GM12878 (cell line): ENCODE data around the gene ZSCAN25. TPM values are rescaled to one million over a fixed set of nuclear protein-coding genes. Genes with fewer than 3 reads are reported as not detected.
A peak's percentile ranks its signal among the peaks of the same experiment; 100 is the strongest.

Experiments used
- ATAC-seq: fragments of 200-7000 bp; cut with Tn5 transposase; 3 replicates; pipeline ENCODE4 v1.9.1; 2020; ENCODE audit warnings: mild to moderate bottlenecking, moderate library complexity
- BruUV-seq: library from RNA; stranded (reverse); fragments of 400-500 nt; replicated peaks from 2 replicates; lab custom pipeline; 2021; lab: Mats Ljungman, UMichigan
- CTCF ChIA-PET: fragments of 300-600 bp; sonication (Branson Sonifier 250); formaldehyde crosslinking; extraction: SDS; loops from one replicate; lab custom pipeline; 2021; ENCODE audit warnings: inconsistent platforms; lab: Yijun Ruan, JAX
- POLR2A ChIA-PET: fragments of 350-600 bp; formaldehyde crosslinking; extraction: SDS; loops from one replicate; lab custom pipeline; 2021; ENCODE audit warnings: inconsistent platforms; lab: Charles Lee
- RAD21 ChIA-PET: fragments of 300-600 bp; sonication (Branson Sonifier 250); formaldehyde crosslinking; loops from one replicate; lab custom pipeline; 2023; ENCODE audit warnings: antibody characterized with exemption; ENCODE audit not compliant: unreplicated experiment; lab: Charles Lee
- SMC1A ChIA-PET: fragments of 300-600 bp; sonication (Branson Sonifier 250); formaldehyde crosslinking; loops from one replicate; lab custom pipeline; 2023; ENCODE audit not compliant: unreplicated experiment, uncharacterized antibody; lab: Charles Lee
- DNase-seq: peaks from one replicate; pipeline ENCODE4 v3.0.0-alpha.2; 2011; ENCODE audit warnings: low read depth, low spot score
- FAIRE-seq: peaks from 3 replicates; lab custom pipeline; 2011; peaks lifted over from hg19 to GRCh38; lab: Jason Lieb, UNC
- H2AFZ ChIP-seq: 2 replicates; pipeline ENCODE4 v1.6.0; 2011; ENCODE audit warnings: low read depth, low read length, control low read depth; ENCODE audit not compliant: control insufficient read depth
- H3K27ac ChIP-seq: 2 replicates; pipeline ENCODE4 v1.5.1; 2011; ENCODE audit warnings: control low read depth; ENCODE audit not compliant: control insufficient read depth, insufficient read depth
- H3K27me3 ChIP-seq, 2 experiments: replicated peaks in 1 of 2; 2 replicates each; pipeline versions ENCODE4 v1.6.0 to v1.6.1; 2011; ENCODE audit warnings: low read length in 1 of 2; ENCODE audit not compliant: control insufficient read depth in 2 of 2, insufficient read depth in 2 of 2
- H3K36me3 ChIP-seq, 2 experiments: 2 replicates each; pipeline ENCODE4 v1.5.1; 2011; ENCODE audit warnings: low read length in 1 of 2; ENCODE audit not compliant: control insufficient read depth in 2 of 2, insufficient read depth in 2 of 2
- H3K4me1 ChIP-seq: 2 replicates; pipeline ENCODE4 v1.6.1; 2011; ENCODE audit warnings: mild to moderate bottlenecking, low read length, moderate library complexity, mixed read lengths; ENCODE audit not compliant: control insufficient read depth, insufficient read depth
- H3K4me2 ChIP-seq: 2 replicates; pipeline ENCODE4 v1.6.0; 2011; ENCODE audit warnings: control low read depth; ENCODE audit not compliant: control insufficient read depth, insufficient read depth
- H3K4me3 ChIP-seq: fragments of 200-600 bp; sonication (generic); 2 replicates; pipeline ENCODE4 v1.5.1; 2016
- H3K79me2 ChIP-seq: 2 replicates; pipeline ENCODE4 v1.6.0; 2011; ENCODE audit warnings: low read length; ENCODE audit not compliant: control insufficient read depth, insufficient read depth
- H3K9ac ChIP-seq: 2 replicates; pipeline ENCODE4 v1.8.0; 2011; ENCODE audit warnings: low read length, control low read depth, mixed read lengths; ENCODE audit not compliant: control insufficient read depth, insufficient read depth
- H3K9me3 ChIP-seq: replicated peaks from 3 replicates; pipeline ENCODE4 v1.5.1; 2011; ENCODE audit warnings: mild to moderate bottlenecking, low read length; ENCODE audit not compliant: control insufficient read depth, insufficient read depth
- H4K20me1 ChIP-seq: 2 replicates; pipeline ENCODE4 v1.6.0; 2011; ENCODE audit not compliant: control insufficient read depth, insufficient read depth
- BRCA1 ChIP-seq: IDR thresholded peaks from 2 replicates; pipeline ENCODE4 v1.6.1; 2011; ENCODE audit warnings: low read depth, low read length, improper control_type of control experiment
- DPF2 ChIP-seq: fragments of 450-650 bp; IDR thresholded peaks from 2 replicates; pipeline ENCODE4 v1.6.1; 2017; ENCODE audit warnings: mild to moderate bottlenecking
- E2F8 ChIP-seq: fragments of 450-650 bp; IDR thresholded peaks from 2 replicates; pipeline ENCODE4 v1.6.1; 2018; ENCODE audit warnings: mild to moderate bottlenecking, low read depth, moderate library complexity; ENCODE audit not compliant: partially characterized antibody
- EED ChIP-seq: sonication (generic); IDR thresholded peaks from 2 replicates; pipeline ENCODE4 v1.6.1; 2016; ENCODE audit warnings: antibody characterized with exemption, low read depth
- EGR1 ChIP-seq, 2 experiments: IDR thresholded peaks; 1 replicate in 1 of 2; 2 replicates in 1 of 2; pipeline ENCODE4 v1.6.1; 2011 to 2012; ENCODE audit warnings: low read depth in 2 of 2, low read length in 2 of 2, borderline replicate concordance in 1 of 2, mild to moderate bottlenecking in 1 of 2, moderate library complexity in 1 of 2
- JUND ChIP-seq: IDR thresholded peaks from 2 replicates; pipeline ENCODE4 v1.6.1; 2012; ENCODE audit warnings: low read depth, mild to moderate bottlenecking, low read length, improper control_type of control experiment, moderate library complexity
- MLLT1 ChIP-seq: fragments of 450-650 bp; IDR thresholded peaks from 2 replicates; pipeline ENCODE4 v1.6.1; 2016; ENCODE audit warnings: mild to moderate bottlenecking
- NBN ChIP-seq: fragments of 450-650 bp; IDR thresholded peaks from 2 replicates; pipeline ENCODE4 v1.6.1; 2016
- PAX5 ChIP-seq: IDR thresholded peaks from 2 replicates; pipeline ENCODE4 v1.6.1; 2011; ENCODE audit warnings: low read depth, low read length, borderline replicate concordance
- SIX5 ChIP-seq: IDR thresholded peaks from 2 replicates; pipeline ENCODE4 v1.6.1; 2011; ENCODE audit warnings: mild to moderate bottlenecking, low read depth, low read length, moderate library complexity; ENCODE audit not compliant: severe bottlenecking
- SKIL ChIP-seq: fragments of 450-650 bp; IDR thresholded peaks from 2 replicates; pipeline ENCODE4 v1.6.1; 2017; ENCODE audit warnings: mild to moderate bottlenecking, low read depth, inconsistent platforms; ENCODE audit not compliant: poor library complexity, severe bottlenecking
- SRF ChIP-seq, 2 experiments: IDR thresholded peaks; 2 replicates each; pipeline ENCODE4 v1.6.1; 2011; ENCODE audit warnings: low read depth in 2 of 2, low read length in 2 of 2, mild to moderate bottlenecking in 1 of 2, moderate library complexity in 1 of 2
- USF1 ChIP-seq: IDR thresholded peaks from 2 replicates; pipeline ENCODE4 v1.6.1; 2011; ENCODE audit warnings: borderline replicate concordance, low read depth, mild to moderate bottlenecking, moderate library complexity, mixed read lengths, low read length; ENCODE audit not compliant: insufficient read depth; ENCODE audit errors: extremely low read length
- WGBS: methylation state at CpG from one replicate; pipeline ENCODE4 v1.1.6; 2016; ENCODE audit warnings: low lambda C conversion rate; ENCODE audit not compliant: insufficient replicate concordance, insufficient coverage; ENCODE audit errors: missing lambda C conversion rate; 5-methylcytosine and 5-hydroxymethylcytosine counted together
- in situ Hi-C: fragments of 300-500 bp; cut with MboI; formaldehyde crosslinking; loops from 9 replicates; pipeline ENCODE4 v1.14.3; 2018; ENCODE audit warnings: mixed read lengths
- intact Hi-C: fragments of 100-400 bp; cut with micrococcal nuclease; formaldehyde crosslinking; loops from one replicate; pipeline ENCODE4 v1.14.2; 2022; ENCODE audit not compliant: unreplicated experiment
- polyA plus RNA-seq, 11 experiments: library from polyadenylated mRNA; depleted of rRNA in 4 of 11; unstranded in 6 of 11; stranded (reverse) in 5 of 11; fragments of >200 nt; fragmentation: Nextera tagmentation in 4 of 11; fragmentation: Illumina TruSeq in 1 of 11; extraction: Ambion mirVana in 4 of 11; extraction: Trizol in 1 of 11; gene quantifications; 1 replicate in 1 of 11; 2 replicates in 10 of 11; pipeline versions ENCODE4 v1.2.1 to v1.2.3, GENCODE V29; 2011 to 2016; ENCODE audit warnings: inconsistent platforms in 2 of 11, missing spikeins in 2 of 11, low read depth in 1 of 11
- total RNA-seq, 4 experiments: library from RNA; depleted of rRNA in 3 of 4; stranded (reverse); fragments of >200 nt in 3 of 4; fragmentation: Illumina TruSeq in 1 of 4; extraction: Trizol in 1 of 4; gene quantifications; 2 replicates each; pipeline versions ENCODE4 v1.2.1 to v1.2.3, GENCODE V29; 2013 to 2021

The ZSCAN25 gene
- total and polyA plus RNA-seq, 10 of the 15 experiments (the other 5 are each of a cell fraction or from before 2014, with no cell fraction given): 0.79 to 15.6 (median 9.6) TPM

GRCh38 chr7:99615989-99616358, 772 bp upstream of the ZSCAN25 start:
- BruUV-seq: no TSS peak
- Histone ChIP-seq H3K4me1 (peaks cover 2% of the 10 kb centered on the region; the same call in 1 of the 2 replicates), H3K79me2 (peaks cover 18% of the 10 kb centered on the region), H3K4me2 (peak overlapping the region; percentile 64), H3K27ac (peak overlapping the region; percentile 89), H3K4me3 (peak overlapping the region; percentile 88), H3K27me3 (no peaks in the 10 kb centered on the region), H4K20me1 (no peaks in the 10 kb centered on the region), H3K9me3 (peaks cover 2% of the 10 kb centered on the region; the same call in 1 of the 3 replicates), H3K36me3 (peaks cover 4 to 23% of the 10 kb centered on the region in 2 experiments), H3K9ac (no peak overlapping the region; the same call in 1 of the 2 replicates), H2AFZ (peak overlapping the region; percentile 100)
- ChIA-PET RAD21 (interaction anchor here (1.5 to 1.9 kb wide), 2 partner anchors 58 to 297 kb away, joined by 4 to 5 read pairs; partner anchors contain the start of gene ZNF655), CTCF (interaction anchor here (0.6 to 1.4 kb wide), 6 partner anchors 15 to 290 kb away, joined by 3 to 4 read pairs (median 4); partner anchors contain the start of gene ZNF655), SMC1A (interaction anchor here (1.1 to 2.0 kb wide), 3 partner anchors 55 to 91 kb away, joined by 3 to 4 read pairs (median 3); partner anchors contain the start of gene ZNF655), POLR2A (interaction anchor here (0.6 to 1.9 kb wide), 4 partner anchors 56 to 111 kb away, joined by 3 to 8 read pairs (median 6); partner anchors contain the start of genes FAM200A, ZKSCAN5 and ZNF655)
- FAIRE-seq (no peak), ATAC-seq (no peak), DNase-seq (no peak)
- WGBS: 93% methylated on average over 5 of the region's 5 CpGs
- intact Hi-C loops: loop anchor here (1.0 to 10.0 kb wide), 2 partner anchors 112 to 151 kb away; partner anchors contain the start of genes ATP5MF and ZKSCAN5
- in situ Hi-C loops: no loop called here
- no peak for TF ChIP-seq MLLT1
- TF ChIP-seq EED: no peak
- TF ChIP-seq SRF (IDR thresholded peaks at IDR 0.05; ENCODE audit: low read depth in 2 of 2, low read length in 2 of 2): no peak
- no peak for TF ChIP-seq E2F8
- no peak for TF ChIP-seq BRCA1
- TF ChIP-seq SKIL: no peak
- TF ChIP-seq DPF2: no peak
- TF ChIP-seq USF1: no peak
- no peak for TF ChIP-seq NBN
- TF ChIP-seq PAX5: no peak
- no peak for TF ChIP-seq EGR1 (IDR thresholded peaks at IDR 0.05; ENCODE audit: borderline replicate concordance in 1 of 2, low read depth in 2 of 2, low read length in 2 of 2)
- TF ChIP-seq JUND: no peak
- TF ChIP-seq SIX5: no peak
